ENCODE measurements around the gene DLG5.

DLG5 gene

GRCh38 chr10:77890097-77890496, 36.5 kb downstream of the DLG5 start:
- no peak for DNase-seq

DNA sequence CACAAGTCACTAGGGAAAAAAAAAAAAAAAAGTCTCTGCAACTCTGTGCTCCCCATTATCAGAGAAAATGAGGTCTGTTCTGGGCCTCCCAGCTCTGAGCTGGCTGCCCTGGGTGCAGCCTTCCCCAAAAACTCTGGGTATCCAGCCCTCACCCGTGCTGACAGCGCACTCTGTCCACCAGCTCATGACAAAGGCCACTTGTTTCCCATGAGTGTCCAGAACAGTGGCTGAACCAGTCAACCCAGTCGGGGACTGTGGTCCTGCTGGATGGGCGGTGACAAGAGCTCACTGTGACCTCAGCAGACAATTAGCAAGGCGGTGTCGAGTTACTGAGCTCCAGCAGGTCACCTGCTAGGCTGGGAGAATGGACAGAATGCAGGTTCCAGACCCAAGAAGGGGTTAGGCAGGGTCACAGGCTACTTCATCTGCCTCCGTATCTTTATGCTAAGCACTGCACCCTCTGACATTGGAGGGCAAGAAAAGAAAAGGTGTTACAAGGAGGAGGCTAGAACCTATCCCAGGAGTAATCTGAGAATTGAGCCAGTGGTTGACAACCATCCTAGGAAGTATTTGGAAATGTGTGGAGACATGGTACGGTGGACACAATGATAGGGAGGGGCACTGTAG, 37.2 kb downstream of the DLG5 start:
- DNase-seq: no peak

DNA sequence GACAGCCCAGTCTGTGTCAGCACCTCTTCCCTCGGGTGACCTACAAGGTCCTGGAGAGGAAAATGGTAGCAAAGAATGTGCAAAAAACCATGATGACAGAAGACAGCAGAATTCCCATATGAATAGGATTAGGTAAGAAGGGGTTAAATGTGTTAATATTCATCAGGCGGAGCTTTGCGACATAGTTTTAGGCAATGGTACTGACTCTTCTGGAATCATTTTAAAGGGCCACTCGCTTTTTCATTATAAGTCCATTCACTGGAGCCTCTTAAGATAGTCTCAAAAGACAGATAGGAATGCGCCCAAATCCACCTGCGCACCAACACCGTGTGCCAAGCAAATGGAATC, 38.2 kb downstream of the DLG5 start:
- DNase-seq: no peak

- no peak for DNase-seq
Observed at GRCh38 chr10:77887631-77888355, 38.8 kb downstream of the DLG5 start.

- DNase-seq: no peak
Observed at GRCh38 chr10:77886795-77887355, 39.7 kb downstream of the DLG5 start.

DNA sequence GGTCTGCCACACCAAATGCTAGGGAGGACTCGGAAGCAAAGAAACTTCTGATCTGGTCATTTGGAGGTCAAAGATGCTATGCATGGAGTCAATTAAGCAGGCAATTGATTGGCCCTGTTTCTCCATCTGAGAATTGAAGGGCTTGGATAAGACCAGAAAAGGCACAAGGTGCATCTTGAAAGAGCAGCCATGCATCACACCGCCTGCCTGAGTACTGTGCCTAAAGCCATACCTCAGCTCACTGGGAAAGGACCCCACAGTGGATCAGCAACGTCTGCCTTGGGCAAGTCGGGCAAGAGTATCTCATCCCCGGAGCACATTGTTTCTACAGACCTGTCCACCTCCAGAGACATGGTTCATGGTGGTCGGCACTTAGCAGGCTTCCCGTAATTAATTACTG, 42.4 kb downstream of the DLG5 start:
- DNase-seq: no peak

DNA sequence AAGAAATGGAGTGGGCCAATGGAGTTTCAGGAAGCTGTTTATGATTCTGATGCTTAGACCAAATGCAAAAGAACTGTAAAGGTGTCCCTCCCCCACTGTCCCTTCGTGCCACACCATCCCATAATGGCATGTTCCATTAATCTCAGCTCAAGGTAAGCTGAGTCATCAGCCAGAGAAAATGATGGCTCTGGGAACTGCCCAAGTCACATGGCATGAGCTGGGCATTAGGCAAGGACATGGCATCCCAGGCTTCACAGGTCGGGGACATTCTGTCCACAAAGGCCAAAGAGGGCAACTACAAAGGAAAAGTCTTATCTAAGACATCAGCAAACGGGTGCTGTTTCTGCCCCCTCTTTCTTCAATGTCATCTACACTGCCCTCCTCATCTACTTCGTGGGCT, 44.9 kb downstream of the DLG5 start:
- DNase-seq: no peak

DNA sequence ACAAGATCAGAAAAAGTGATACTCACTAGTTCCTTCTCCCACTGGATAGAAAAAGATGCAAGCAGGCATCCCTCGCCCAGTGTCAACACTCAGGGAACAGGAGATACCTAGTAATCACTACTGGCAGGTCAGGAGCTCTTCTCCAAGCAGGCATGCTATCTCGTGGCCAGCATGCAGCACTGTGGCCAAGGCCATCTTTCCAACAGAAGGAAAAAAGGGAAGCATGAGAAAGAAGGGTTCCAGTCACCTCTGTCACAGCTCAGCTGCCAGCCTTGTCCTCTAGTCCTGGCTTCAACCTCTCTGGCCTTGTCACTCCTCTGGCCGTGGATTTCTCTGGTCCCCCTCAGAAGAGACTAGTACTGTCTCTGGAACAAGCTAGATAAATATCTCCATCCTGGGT, 45.3 kb downstream of the DLG5 start:
- DNase-seq: no peak

GRCh38 chr10:77879710-77880109, 46.8 kb downstream of the DLG5 start:
- no peak for DNase-seq

DNA sequence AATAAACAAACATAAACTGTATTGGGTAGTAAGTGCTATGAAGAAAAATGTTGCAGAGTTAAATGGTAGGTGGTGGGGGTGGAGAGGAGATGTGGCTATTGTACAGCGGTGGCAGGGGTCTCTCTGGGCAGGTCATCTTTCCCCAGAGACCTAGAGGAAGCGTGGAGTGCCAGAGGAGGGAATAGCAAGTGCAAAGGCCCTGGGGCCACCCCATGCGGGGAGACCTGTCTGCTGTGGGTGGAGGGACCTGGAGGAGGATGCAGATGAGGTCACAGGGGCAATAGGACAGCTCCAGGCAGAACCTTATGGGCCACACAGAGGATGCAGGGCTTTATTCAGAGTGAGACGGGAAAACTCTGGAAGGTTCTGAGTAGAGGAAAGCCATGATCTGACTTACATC, 47.5 kb downstream of the DLG5 start:
- no peak for DNase-seq

DNA sequence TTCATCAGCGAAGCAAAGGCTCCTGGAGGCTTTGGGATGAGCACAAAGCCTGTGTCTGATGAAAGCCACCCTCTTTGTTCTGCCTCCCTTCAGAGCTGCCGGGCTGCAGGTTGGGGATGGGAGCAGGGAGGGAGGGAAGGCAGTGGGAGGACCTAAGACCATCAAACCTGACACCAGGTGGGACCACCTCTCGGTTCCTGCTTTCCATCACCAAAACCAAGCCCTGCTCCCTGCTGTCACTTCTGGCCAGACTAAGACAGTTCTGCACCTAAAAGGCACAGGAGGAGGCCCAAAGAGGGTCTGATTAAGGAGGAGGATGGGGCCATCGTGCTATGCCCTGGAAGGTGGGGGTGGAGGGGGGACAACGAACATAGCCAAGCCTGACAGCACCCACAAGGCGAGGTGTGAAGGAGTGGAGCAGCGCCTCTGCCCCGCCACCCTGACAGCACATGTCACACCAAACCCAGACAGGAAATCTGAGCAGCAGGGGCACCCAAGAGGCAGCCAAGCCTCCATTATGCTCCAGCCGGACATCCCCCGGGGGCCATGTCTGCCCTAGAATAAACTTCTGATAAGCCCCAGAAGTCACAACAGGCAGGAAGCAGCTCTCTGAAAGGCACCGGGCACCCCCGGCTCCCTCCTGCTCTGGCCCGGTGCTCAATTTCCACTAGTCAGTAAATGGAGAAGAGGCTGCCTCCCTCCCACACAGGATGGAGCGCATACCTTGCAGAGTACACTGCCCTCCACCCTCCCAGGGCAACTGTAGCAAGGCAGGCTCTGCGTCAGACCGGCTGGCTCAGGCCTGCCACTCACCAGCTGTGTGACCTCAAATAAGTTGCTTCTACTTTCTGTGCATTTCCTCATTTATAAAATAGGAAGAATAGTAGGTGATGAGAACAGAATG, 48.9 kb downstream of the DLG5 start:
- DNase-seq: no peak

GRCh38 chr10:77875730-77876129, 50.8 kb downstream of the DLG5 start:
- DNase-seq: no peak

GRCh38 chr10:77874872-77875271, 51.7 kb downstream of the DLG5 start:
- DNase-seq: no peak

DNA sequence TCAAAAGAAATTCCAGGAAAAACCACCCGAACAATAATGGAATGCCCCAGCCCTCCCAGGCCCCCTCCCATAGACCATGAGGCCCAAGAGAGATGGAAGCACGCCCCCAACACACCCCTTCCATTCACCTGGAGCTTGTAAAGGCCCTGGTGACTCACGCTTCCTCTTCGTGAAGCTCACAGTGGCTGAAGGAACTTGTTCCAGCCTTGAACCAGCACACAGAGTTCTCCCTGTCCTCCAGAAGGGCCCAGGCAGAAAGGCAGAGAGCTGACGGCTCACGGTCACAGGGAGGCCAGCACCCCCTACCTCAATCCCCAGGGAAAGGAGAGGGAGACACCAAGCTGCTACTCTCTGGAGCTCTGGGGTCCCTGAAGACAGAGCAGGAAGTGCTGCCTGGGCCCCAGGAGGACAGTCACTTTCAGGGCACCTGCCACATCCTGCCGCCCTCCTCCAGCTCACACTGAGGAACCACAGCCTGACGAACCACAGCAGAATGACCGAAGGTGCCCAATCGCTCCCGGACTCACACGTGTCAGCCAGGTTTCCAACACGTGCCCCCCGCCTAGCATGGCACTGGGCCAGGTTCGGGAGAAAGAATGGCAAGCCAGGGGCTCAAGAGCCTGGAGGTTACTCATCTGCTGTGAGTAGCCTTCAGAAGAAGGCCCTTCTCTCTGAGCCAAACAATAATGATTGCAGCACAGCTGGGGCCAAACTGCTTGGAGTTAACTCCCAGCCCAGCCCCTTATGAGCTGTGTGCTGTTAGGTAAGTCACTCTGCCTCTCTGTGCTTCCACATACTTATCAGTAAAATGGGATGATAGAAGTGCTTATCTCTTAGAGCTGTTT, 52.8 kb downstream of the DLG5 start:
- no peak for DNase-seq

DNA sequence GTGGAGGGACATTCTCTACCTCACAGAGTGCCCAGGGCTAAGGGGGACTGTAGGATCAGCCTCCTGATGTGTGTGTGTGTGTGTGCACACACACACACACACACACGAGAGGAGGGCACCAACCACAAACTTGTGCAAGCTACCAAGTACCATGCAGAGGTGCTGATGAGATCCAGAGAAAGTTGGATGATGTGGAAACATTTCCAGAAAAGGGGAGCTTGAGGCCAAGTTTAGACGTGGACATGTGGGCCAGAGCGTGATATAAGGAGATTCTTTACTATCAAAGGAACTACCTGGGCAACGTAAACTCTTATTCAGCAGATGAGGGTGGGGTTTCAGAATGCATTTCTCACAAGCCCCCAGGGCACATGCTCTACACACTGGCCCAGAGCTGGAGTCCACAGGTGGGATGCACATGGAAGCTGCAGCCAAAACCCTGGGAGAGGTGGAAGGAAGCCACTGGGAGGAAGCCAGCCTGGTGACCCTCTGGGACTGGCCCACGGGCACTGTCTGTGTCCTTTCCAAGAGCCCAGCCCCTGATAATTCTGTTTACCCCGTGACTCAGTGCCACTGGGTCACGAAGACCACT, 53.5 kb downstream of the DLG5 start:
- DNase-seq: no peak

DNA sequence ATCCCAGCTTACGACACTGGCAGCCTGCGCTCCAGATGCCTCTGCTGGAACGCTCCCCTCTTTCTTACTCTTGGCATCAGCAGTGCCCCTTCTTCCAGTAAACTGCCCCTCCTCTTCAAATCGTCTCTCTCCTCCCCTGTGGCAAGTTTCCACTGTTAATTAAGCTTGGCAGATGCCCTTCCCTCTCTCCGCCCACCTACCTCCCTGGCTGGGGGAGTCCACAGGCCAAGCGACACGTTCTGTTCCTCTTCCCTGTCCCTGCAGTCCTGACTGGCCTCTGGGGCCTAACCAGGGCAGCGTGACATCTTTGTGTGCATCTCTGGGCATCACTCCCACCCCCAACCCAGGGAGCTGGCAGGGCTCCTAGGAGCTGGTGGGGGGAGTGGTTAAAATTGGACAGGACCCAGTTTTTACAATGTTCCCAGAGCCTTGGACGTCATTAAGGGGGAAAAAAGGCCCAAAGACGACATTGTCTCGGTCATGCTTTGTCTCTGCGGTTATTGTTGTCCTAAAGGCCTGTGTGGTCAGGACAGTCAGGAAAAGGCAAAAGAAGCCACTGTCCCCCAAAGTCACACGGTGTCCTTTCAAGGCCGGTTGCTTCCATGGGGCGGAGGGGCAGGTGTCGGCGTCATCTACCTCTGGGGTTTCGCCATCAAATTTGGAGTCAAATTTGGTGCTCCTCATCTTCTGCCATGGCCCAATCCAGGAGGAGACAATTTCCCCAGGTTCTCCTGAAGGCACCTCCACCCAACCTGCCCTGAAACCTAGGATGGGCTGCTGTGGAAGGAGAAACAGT, 54.2 kb downstream of the DLG5 start:
- no peak for DNase-seq

DNA sequence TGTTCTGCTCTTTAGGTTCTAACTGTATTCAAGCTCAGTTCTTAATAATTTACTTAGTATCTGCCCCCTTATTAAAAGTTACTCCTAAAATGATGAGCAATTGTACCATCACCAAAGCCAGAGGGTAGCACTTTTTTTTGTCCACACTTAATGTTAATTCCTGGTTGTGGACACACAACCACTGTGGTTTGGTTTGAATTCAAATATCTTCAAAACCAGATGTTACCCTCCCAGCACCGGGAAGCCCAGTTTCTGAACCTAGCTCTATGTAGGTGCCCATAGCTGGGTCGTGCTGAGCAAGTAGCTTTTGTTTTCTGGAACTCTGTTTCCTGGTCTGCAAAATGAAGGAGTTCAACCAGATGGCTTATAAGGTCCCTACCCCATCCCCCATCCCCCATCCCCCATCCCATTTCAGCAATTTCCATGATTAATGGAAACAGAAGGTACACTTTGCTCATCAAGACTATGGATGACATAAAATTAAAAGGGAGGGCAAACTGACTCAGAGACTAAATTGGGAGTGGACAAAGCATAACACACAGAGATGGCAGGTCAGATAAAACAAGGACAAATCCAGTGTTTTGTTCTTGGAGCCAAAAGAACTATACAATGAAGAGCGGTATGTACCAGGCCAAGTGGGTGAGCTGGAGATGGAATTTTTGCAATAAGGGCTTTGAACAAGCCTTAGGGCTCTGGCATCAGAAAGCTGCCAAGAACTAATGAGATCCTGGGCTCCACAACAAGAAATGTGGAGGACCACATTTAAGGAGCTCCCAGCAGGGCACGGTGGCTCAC, 56.7 kb downstream of the DLG5 start:
- DNase-seq: no peak

DNA sequence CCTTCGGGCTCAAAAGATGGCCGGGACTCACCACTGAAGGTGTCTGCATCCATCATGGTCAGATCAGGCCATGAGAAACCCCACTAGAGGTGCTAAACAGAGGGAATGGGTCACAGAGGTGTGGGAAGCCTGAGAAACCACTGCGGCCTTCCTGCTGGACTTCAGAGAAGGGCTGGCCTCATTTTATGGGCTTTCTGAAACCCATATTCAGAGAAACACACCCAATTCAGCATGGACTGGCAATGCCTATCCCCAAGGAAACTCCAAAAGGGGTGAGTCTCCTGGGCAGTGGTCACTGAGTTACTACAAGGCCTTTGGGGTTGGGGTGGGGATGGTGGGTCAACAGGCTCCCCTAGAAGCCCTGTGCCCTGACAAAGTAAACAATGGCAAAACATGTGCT, 58.0 kb downstream of the DLG5 start:
- DNase-seq: no peak

DNA sequence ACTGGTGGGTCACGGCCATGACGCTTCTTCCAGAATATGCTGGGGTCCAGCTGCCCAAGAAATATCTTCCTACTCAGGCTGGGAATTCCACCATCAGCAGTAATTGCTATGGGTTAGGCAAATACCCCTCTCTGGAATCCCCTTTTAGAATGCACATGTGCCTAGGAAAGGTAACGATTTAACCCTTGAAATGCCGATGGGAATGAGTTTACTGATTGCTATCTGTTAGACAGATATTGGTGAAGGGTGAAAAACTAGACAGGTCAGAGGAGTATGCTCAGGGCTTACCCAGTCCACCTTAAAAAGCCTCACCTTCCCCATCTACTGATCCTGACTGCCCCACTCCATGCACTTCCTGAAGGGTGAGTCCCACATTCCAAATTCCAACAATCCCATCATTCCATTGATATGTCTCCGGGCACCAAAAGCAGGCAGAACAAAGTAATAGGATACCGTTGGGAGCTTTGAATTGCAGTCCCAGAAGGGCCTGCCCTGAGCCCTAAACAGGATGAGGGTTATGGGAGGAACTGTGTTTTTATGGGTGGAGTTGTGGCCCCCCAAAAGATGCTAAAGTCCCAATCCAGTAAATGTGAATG, 59.3 kb downstream of the DLG5 start:
- DNase-seq: no peak

- no peak for DNase-seq
Observed at GRCh38 chr10:77866598-77866997, 60.0 kb downstream of the DLG5 start.
